Stimulated activated CD4-positive, alpha-beta T cell treated with anti-CD3 and anti-CD28 coated beads, Interleukin-2, amount 100 ng/mL, for 48 hours (primary cell): ENCODE results near the gene CXXC1.
"Not testable (repeated sequence)": the region's sequence is repeated elsewhere in the genome, so short reads cannot be mapped to it uniquely, and the experiment has no call there.

Experiments
- DNase-seq, 2 donors: peaks; one replicate each; pipeline ENCODE4 v3.0.0-alpha.2; 2020

Gene CXXC1

DNA sequence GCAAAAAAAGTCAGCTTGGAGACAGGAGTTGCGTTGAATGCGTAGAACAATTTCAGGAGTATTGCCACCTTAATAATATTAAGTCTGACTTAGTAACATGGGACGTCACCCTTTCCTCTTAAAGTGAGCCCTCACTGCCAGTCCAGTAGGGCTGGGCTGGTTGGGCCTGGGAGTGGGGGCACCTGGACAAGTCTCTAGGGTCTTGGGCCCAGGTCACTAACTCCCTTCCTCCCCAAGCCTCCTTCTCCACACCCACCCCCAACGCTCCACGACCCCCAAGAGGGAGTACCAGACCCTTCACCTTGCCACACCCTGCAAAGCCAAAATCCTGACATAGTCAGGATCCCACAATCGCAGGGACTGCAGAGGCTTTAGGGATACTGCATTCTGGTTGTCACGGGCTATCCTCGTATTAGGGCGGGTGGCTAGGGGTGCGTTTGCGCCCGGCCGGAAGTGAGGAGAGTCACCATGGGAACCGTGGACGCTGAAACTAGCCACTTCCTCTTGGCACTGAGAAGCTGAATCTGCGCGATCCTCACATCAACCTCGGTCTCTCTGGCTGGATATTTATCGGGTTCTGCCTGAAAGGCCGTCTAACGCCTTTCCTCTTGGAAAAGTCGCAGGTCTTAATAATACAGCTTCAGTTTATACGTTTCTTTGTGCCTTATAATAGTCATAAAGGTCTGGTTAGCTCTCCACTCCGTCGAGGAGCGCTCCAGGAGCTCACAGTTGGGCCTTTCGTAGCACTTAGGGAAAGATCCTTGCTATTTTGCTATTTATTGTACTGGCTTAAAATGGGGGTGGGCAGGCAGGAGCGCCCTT lies 10.3 kb upstream of the CXXC1 start:
- DNase-seq = peak; percentile 62 to 64

DNA sequence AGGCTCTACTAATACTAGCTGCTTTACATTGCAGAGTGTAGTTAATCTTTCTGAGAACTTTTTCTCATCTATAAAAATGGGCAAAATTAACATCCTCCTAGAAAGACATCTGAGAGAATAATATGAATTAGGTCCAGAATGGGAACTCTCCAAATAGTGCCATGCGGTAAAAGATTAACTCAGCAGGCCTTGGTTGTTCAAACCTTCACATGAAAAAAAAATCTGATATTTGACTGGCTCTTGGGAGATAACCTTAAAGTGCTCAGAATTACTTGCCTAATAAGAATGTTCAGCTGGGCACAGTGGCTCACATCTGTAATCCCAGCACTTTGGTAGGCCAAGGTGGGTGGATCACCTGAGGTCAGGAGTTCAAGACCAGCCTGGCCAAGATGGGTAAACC lies 5.5 kb upstream of the CXXC1 start:
- DNase-seq = no peak

DNA sequence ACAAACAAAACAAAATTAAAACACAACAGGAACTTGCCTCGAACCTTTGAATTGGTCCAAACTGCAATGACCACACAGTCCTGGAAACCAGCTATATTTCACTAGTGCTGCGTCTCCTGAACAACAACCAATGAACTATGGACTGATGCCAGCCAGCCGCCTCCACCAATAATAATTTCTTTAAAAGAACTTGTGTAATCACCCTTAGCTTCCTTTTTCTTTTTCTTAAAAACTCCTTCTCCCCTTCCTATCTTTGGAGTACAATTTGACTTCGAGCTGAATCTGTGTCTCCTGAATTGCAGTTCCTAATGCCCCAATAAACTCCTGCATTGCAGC lies 1.6 kb upstream of the CXXC1 start:
- DNase-seq = no peak

DNA sequence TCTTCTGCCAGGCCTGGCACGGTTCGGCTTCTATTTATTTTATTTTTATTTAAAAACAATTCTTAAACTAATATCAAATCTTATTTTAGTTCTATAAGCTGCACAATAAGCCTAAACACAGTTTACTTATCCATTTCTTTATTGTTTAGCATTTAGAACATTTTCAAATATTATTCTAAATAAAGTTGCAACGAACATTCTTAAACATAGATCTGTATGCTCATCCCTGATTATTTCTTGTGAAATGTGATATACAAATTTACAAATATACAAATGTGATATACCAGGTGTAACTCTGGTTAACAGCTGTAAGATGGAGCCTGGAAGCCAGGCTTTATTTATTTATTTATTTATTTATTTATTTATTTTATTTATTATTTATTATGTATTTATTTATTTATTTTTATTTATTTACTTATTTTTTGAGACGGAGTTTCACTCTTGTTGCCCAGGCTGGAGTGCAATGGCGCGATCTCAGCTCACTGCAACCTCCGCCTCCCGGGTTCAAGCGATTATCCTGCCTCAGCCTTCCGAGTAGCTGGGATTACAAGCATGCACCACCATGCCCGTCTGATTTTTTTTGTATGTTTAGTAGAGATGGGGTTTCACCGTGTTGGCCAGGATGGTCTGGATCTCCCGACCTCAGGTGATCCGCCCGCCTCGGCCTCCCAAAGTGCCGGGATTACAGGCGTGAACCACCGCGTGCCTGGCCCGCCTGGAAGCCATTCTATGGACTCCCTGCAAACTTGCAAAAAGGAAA lies 1.0 kb upstream of the CXXC1 start:
- DNase-seq = not testable (repeated sequence)

DNA sequence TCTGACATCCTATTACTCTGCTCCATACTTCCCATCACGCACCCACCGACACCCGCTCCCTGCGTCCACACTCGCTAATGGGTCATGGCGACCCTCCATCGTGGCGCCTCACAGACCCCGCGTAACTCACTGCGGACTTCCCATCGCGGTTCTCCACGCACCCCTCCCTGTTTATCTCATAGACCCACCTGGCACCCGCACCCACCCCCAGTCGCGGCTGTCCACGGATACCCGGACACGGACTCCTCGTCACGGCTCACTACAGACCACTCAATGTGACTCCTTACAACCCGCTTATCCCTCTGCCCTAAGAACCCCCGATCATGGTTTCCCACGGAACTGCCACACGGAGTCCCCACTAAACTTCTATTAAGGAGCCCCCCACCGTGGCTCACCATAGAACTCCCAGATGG lies 458 bp downstream of the CXXC1 start:
- no peak for DNase-seq

DNA sequence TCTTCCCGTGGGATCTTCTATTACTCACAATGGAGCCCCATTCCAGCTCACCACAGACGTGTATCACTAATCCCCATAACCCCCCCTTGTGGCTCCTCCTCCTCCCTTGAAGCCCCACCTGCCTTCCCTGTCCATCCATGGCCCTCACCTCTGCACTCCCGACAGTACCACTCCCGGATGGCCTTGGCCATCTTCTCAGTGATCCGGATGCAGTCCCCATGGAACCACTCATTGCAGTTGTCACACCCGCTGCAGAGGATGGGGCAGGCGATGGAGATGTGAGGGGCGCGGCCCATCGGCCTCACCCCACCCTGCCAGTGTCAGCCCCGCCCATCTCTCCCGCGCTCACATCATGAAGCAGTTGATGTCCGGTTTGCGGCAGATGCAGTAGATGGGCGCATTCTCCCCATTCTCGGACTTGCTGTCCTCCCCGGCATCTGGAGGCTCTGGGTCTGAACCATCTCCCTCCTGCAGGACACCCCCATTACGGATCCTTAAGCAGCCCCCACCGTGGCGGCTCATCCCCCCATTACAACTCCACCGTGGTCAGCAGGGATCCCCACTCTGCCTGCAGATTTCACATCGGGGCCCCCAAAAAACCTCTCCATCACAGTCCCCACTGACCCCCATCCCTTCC lies 983 bp downstream of the CXXC1 start:
- no peak for DNase-seq

DNA sequence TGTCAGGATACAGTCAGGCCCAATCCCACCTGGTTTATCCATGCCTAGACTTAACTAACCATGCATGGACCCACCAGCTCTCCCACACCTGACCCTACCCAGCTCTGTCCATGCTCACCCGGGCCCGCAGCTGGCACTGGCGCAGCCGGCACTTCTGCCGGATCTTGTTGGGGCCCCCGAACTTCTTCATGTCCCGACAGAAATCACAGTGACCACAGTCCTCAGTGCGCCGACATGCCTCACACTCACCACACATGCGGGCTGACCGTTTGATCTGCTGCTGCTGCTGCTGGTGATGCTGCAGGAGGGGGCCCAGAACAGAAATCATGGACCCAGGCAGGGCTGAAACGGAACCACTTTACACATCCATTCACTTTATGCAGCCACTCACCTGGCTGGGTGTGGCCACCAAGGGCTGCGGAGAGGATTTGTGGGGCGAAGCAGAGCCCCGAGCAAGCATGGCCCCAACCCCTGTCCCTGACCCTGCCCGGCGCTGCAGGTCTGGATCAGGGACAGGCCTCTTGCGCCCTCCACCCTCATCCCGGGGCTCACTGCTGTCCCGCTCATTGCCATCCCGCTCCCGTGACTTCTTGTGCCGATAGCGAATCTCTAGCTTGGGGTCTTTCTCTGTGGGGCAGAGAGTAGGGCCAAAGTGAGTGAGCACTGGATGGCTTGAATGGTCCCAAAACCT lies 1.7 kb downstream of the CXXC1 start:
- no peak for DNase-seq

DNA sequence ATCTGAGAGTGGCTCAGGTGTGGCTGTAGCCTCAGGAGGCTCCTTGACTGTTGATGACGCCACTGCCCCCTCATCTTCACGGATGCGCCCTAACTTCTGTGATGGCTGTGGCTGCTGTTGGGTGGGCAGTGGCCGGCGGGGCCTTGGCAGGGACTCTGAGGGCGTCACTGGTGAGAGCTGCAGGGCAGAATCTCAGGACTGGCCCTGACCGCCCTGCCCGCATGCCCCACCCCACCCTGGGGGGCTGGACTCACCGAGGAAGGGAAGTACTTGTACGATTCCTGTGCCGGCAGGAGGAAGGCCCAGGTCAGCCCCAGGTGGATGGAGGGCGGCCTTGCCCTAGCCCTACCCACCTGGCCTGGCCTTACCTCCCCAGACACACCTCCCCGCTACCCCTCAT lies 2.4 kb downstream of the CXXC1 start:
- DNase-seq = no peak

DNA sequence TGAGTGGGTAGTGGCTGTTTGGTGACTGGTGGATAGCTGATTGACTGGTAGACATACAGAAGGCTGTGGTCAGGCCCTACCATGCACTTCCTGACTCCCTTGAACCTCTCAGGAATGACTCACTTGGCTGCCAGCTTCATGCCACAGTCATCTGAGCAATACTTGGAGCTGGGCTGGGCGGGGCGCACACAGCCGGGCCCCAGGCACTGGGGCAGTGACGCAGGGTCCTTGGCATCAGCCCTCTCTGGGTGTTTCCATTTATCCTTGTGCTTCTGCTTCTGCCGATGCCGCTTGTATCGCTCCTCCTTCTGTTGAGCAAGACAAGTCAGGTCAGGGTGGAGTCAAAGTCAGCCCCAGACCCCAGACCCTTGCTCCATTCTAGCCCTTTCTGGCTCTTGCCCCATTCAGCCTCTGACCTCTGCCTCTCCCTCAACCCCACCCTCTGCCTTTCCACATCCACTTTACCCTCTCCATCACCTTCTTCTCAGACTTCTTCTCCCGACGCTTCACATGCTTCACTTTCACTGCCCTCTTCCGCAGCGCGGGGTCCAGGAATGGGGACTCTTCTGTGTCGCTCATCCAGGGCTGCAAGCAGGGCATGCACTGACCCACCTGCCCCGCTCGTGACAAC lies 3.1 kb downstream of the CXXC1 start:
- DNase-seq = no peak

DNA sequence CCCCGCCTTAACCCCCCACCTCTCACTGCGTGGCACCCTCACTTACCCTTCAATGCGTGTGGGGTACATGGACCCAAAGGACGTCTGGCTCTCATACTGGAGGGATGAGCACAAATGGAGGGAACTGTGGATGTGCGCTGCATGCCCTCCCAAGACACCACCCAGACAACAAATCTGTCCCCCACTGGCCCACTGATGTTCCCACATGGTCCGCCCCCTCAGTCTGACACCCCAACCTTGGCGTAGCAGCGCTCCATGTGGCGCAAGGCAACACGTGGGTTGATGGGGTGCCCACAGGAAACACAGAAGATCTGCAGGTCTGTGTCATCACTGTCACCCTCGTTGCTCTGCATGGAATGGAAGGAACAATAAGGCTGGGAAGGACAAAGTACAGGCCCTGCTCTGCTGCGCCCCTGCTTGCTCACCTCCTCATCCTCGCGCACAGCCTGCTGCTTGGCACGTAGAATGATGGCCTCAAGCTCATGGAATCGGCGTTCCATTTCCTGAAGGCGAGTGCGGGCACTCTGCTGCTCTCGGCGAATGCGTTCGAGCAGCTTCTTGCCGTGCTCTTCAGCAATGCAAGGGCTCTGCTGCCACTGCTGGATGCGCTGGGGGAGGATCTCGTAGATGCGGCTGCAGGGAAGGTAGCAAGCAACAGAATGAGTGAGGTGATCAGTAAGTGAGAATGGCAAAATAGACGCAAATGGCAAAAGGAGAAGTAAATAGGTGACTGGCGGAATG lies 3.9 kb downstream of the CXXC1 start:
- no peak for DNase-seq

DNA sequence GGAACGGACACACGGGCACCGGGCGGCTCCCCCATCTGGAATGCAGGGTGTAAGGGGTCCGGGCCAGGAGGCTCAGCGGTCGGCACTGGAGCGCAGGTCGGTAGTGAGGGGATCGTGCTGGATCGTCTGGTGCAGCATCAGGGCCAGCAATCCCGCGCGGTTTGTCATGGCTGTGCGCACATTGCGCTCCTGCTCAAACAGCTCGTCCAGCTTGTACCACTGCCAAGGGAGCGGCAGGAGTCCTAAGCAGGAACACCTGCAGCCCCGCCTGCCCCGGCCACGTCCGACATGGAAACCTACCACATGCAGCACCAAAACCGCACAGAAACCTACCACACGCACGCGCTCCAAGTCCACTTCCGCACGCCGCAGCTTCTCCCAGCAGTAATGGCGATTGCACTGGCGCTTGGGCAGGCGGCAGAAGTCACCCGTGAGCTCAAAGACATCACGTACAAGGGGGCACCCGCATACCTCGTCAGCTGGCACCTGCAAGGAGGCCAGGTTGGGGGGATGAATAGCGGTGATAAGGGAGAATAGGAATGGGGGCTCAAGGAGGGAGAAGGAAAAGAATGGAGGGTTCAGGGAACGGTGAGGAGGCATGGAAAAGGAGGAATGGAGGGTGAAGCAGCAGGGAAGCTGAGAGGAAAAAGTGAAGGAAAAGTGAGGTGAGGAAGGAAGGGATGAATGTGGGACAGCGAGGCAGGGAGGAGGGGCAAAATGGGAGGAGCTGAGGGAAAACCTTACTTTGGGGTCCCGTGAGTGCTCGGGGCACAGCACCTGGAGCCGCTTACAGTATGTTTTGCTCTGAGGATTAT lies 4.8 kb downstream of the CXXC1 start:
- DNase-seq = no peak

DNA sequence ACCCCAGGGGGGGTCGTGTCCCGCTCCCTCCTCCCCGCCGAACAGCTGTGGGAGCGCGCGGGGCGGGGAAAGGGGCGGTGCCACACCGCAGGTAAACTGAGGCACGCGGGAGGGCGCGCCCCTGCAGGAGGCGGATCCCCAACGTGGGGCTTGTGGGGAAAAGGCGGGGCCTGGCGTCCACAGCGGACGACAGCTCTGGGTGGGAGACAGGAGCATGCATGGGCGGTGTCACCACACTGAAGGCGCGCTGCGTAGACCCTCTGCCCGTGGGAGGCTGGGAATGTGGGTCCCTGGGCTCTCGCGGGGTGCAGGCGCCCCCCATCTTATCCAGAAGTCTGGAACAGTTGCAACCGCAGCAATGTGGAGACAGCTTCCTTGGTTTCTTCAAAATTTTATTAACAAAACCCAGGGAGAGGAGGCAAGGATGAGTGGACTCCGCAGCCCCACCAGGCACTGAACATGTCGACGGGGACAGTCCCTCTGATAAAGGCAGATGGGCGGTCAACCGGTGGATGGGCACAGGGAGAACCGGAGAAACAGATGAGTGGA lies 5.4 kb downstream of the CXXC1 start:
- DNase-seq = no peak

DNA sequence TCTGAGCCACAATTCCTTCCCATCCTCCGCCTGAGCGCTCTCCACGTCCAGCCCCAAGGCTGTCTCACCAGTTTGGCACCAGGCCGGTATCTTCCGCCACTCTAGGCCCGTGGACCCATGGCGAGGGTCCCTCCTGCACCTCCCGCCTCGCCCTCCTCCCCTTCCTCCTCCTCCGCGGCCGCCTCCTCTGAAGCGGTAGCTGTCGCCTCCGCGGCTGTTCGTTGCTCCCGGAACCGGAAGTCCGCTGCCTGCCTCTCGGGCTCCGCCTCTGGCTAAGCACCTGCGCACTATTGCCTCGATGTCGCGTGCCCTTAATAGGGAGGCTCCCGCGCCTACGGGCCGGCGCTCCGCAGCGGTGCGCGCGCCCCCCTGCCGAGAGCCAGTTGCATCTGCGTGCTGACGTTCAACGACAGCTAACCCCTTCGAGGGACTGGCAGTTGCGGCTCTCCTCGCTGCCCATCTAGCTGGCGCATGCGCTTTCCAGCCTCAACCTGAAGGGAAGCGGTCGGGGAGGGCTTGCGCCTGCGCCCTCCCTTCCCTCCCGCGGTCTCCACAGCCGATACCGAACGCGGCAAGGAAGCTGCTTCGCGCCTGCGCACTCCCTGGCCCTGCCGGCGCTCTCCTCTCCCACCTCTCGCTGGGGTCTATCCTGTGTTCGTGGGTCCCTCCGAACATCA lies 6.1 kb downstream of the CXXC1 start, which contains the start of gene MBD1:
MBD1 (minus strand) TSS at position 229 of the 677 bp plus-strand sequence. CDS start 1,531 bp downstream, outside the sequence.
- DNase-seq = peak; percentile 88 to 89

DNA sequence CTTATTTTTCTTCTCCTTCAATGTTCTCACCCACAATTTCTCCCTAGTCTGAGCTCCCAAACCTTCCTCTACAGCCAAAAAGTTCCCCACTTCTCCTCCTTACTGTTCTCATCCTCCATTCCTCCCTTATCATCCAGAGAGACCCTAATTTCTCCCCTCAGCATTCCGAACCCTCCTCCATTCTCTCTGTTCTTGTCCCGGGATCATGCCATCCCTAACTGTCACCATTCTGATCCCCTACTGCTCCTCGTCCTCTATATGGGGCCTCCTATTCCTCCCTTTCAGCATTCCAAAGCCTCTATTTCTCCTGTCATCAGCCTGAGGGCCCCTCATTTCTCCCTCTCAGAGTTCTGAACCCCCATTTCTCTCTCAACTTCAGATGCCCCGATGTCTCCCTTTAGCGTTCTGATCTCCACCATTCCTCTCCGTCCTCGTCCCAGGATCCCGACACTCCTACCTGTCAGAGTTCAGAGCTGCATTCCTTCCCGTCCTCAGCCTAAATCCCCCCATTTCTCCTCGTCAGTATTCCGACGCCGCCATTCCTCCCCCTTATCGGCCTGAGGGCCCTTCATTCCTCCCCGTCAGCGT lies 6.7 kb downstream of the CXXC1 start:
- no peak for DNase-seq

DNA sequence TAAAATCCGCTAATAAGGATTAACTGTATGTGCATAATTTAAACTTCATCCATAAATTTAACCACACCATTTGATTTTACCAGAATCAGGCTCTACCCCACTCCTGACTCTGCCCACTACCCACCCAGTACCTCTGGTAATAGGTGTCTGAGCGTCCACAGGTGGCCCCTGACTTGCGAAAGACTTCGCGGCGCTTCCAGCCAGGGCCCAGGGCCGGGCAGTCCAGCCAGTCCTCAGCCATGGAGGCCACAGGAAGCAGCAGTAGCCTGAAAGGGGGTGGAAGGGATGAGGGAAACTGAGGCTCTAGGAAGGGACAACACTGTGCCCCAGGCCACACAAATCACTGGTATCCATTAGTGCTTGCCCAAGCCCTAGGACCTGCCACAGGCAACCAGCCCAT lies 7.7 kb downstream of the CXXC1 start:
- DNase-seq = no peak

DNA sequence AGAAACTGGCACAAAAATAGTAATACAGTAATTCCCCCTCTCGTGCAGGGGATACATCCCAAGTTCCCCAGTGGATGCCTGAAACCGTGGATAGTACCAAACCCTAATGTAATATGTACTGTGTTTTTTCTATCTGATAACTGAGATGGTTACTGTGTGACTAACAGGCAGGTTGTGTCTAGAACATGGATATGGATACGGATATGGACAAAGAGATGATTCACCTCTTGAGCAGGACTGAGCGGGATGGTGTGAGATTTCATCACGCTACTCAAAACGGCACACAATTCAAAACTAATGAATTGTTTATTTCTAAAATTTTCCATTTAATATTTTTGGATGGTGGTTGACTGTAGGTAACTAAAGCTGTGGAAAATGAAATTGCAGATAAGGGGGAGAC lies 9.6 kb downstream of the CXXC1 start:
- DNase-seq = no peak

DNA sequence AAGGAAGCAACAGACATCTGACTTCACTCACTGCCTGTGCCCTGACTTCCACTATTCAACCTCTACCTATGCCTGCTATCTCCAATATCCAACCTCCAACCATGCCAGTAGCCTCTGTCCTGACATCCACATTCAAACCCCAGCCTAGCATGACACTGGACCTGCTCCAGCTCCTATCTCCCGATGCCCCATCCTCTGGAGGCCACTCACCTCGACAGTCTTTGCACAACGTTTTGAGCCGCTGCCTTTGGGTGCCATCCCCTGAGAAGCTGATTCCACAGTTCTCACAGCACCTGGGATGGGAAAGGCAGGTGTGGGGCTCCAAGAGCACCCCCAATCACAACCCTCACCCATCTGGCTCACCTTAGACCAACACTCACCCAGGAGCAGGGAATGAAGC lies 11.0 kb downstream of the CXXC1 start:
- no peak for DNase-seq

DNA sequence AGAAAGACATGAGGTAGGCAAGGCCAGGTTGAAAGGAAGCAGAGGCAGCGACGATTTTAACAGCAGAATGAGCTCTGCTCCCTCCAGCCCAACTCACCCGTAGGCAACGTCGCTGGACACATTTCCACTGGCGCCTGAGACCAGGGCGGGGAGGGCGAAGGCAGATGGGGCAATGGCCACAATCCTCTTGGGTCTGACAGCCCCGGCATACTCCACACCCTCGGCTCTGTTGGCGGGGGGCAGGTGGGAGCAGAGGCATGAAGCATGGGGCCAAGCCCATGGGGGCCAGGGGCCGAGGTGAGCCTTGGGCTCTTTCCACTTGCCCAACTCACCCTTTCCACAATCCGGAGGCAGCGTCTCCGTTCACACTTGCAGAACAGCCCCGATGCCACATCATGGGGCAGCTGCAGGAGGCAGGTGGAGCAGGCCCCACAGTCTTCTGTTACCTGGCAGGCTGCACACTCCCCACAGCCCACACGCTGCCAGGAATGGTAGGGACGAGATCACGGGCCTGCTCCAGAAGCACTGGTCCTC lies 11.9 kb downstream of the CXXC1 start:
- no peak for DNase-seq

DNA sequence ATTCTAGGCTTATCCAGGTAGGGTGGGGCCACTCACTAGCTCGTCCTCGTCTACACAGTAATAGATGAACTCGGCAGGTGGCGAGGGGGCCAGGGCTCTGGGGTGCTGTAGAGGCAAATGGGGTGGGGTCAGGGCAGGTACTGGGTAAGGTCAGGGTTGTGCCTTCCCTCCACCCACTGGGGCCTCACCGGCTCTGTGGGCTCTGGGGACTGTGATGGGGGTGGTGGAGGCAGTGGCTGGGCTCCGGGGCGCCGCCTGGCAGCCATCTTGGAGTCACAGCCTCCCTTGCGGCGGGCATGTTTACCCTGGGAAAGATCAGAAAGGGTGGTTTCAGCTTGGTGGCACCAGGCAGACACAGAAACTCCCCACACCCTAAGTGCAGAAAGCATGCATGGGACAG lies 12.6 kb downstream of the CXXC1 start:
- DNase-seq = no peak

DNA sequence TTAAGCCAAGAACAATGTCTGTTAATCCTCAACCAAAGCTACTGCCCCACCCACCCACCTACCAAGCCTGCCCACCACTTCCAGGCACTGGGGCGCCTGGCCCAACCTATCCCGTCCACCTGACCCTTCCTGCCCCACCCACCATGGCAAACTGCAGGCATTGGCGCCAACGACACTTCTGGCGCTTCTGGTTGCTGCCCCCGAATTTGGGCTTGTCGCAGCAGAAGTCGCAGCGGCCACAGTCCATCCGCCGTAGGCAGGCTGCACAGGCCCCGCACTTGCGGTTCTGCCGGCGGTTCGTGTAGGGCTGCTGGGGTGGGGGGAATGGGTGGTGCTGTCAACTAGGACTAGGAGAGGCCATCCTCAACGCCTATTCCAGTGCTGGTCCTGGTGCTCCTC lies 13.4 kb downstream of the CXXC1 start:
- no peak for DNase-seq
